ENCODE measurements around the gene ADTRP.
A peak's percentile ranks its signal among the peaks of the same experiment; 100 is the strongest.

Gene ADTRP

GRCh38 chr6:11773013-11773412 lies 5.6 kb downstream of the ADTRP start:
- no peak for DNase-seq (ENCODE audit: low spot score)

- peak; percentile 93 for DNase-seq (ENCODE audit: low spot score)
Measured at GRCh38 chr6:11772109-11772825, 6.3 kb downstream of the ADTRP start.

- peak; percentile 83 for DNase-seq (ENCODE audit: low spot score)
Measured at GRCh38 chr6:11771473-11772048, 7.0 kb downstream of the ADTRP start.

- DNase-seq (ENCODE audit: low spot score), result peak; percentile 95
Measured at GRCh38 chr6:11770546-11771466, 7.8 kb downstream of the ADTRP start.

- no peak for DNase-seq (ENCODE audit: low spot score)
Measured at GRCh38 chr6:11769811-11770545, 8.6 kb downstream of the ADTRP start.

- peak; percentile 67 for DNase-seq (ENCODE audit: low spot score)
Measured at GRCh38 chr6:11769244-11769643, 9.4 kb downstream of the ADTRP start.

GRCh38 chr6:11767978-11768756 lies 10.4 kb downstream of the ADTRP start:
- no peak for DNase-seq (ENCODE audit: low spot score)

- DNase-seq (ENCODE audit: low spot score), result peak; percentile 46
Measured at GRCh38 chr6:11767458-11767857, 11.1 kb downstream of the ADTRP start.

- peak; percentile 95 for DNase-seq (ENCODE audit: low spot score)
Measured at GRCh38 chr6:11766589-11767450, 11.8 kb downstream of the ADTRP start.

- DNase-seq (ENCODE audit: low spot score), result no peak
Measured at GRCh38 chr6:11766043-11766442, 12.6 kb downstream of the ADTRP start.

GRCh38 chr6:11764250-11764604 lies 14.4 kb downstream of the ADTRP start:
- DNase-seq (ENCODE audit: low spot score), result no peak

GRCh38 chr6:11763460-11764249 lies 14.9 kb downstream of the ADTRP start:
- no peak for DNase-seq (ENCODE audit: low spot score)

- DNase-seq (ENCODE audit: low spot score), result no peak
Measured at GRCh38 chr6:11762794-11763459, 15.7 kb downstream of the ADTRP start.

- DNase-seq (ENCODE audit: low spot score), result no peak
Measured at GRCh38 chr6:11761744-11762620, 16.6 kb downstream of the ADTRP start.

GRCh38 chr6:11760015-11760473 lies 18.6 kb downstream of the ADTRP start:
- no peak for DNase-seq (ENCODE audit: low spot score)

- DNase-seq (ENCODE audit: low spot score), result no peak
Measured at GRCh38 chr6:11758878-11759277, 19.7 kb downstream of the ADTRP start.

GRCh38 chr6:11756726-11757125 lies 21.9 kb downstream of the ADTRP start:
- no peak for DNase-seq (ENCODE audit: low spot score)

GRCh38 chr6:11756292-11756691 lies 22.3 kb downstream of the ADTRP start:
- DNase-seq (ENCODE audit: low spot score), result no peak

Measured in RKO (cell line).